HG03439 (cell line): ENCODE measurements around the gene MEGF6.

Experiments
- ATAC-seq: cut with Tn5 transposase; IDR thresholded peaks from one replicate; pipeline ENCODE4 v1.9.1; 2021; ENCODE audit warnings: mild to moderate bottlenecking, moderate library complexity; ENCODE audit not compliant: unreplicated experiment

Gene MEGF6

DNA sequence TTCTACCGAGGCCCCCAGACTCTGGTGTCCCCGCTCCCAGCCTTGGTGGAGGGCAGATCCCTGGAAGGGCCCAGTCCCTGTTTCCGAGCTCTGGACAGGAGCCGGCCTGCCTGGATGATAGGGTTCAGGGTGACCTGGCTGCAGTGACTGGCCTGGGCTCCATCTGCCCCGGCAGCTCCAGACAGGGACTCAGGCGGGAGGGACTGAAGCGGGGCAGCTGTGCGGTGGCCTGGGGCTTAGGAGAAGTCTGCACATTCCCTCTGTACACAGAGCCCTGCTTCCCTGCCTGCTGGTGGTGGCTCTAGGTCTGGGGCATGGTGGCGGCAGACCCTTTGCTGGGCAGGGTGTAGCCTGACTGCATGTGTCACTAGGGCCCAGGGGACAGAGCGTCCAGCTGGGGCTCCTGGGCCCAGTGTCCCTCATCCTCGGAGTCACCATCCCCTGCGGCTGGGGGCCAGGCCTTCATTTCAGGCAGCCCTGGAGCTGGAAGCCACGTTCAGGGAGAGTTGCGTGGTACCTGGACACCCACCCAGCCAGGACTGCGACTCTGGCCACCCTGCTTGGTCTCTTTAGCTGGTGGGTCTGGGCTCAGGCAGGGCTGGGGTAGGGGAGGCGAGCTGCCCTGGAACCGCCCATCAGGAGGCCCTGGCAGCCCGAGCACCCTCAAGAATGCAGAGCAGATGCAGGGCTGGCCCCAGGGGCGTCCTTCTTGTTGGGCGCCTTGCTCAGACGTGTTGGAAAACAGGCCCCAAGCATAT is 147.2 kb downstream of the MEGF6 start:
- ATAC-seq, result no peak

- no peak for ATAC-seq
Measured at GRCh38 chr1:3463408-3463863, 147.9 kb downstream of the MEGF6 start.

DNA sequence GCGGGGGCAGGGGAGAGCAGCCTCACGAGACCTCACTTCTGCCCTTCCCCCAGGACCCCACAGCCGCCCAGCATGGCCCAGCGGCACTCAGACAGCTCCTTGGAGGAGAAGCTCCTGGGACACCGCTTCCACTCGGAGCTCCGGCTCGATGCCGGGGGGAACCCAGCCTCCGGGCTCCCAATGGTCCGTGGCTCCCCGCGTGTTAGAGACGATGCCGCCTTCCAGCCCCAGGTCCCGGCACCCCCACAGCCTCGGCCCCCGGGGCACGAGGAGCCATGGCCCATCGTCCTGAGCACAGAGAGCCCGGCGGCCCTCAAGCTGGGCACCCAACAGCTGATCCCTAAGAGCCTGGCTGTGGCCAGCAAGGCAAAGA is 148.3 kb downstream of the MEGF6 start:
- no peak for ATAC-seq

GRCh38 chr1:3462356-3463012 is 148.8 kb downstream of the MEGF6 start:
- ATAC-seq, result no peak

GRCh38 chr1:3461934-3462275 is 149.4 kb downstream of the MEGF6 start:
- no peak for ATAC-seq

GRCh38 chr1:3461238-3461933 is 149.9 kb downstream of the MEGF6 start:
- ATAC-seq, result no peak

DNA sequence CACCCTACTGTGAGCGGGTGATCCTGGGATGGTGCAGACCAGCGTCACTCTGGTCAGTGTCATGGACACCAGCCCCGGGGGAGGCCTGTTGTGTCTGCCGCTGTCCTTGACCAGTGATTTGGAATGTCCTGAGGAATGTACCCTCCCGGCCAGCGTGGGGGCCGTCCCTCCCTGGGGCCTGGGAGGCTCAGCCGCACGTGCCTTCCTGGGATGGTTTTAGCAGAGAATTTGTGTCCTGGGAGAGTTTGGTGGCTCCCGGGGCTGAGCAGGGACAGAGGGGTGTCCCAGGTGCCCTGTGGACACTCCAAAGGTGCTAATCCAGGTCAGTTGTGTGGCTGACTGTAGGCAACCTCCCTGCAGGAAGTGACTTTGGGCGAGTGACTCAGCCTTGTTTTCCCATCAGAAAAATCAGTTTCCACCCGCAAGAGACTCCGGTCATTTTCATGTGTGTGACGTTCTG is 150.6 kb downstream of the MEGF6 start:
- ATAC-seq, result no peak

DNA sequence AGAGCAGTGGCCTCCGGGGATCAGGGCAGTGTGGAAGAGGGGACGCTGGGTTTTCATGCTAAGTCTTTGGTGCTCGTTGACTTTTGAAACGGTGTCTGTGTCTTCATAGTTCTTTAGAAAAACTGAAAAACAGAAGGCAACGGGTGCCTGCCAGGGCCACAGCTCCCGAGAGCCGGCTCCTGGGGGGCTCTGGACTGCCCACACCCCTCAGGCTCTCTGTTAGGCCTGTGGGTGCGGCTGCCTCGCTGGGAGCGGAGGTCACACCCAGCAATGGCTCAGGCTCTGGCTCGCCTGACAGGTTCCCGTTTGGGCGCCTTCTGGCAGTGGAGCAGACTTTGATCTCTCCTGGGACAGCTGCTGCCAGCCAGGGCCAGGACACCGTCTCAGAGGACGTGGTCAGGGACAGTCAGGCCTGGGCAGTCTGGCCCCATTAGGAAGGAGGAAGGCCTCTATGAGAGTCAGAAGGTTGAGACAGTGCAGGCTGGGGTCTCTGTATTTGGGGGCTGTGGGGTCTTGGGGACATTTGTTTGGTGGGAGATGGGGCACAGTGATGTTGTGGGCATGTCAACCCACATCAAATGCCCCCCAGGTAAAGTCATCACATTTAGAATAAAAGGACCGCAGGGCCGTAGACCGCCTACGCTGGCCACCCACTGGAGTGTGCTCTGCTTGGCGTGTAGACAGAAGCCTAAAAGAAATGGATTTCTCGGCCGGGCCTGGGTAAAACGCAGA is 151.2 kb downstream of the MEGF6 start:
- ATAC-seq, result no peak

DNA sequence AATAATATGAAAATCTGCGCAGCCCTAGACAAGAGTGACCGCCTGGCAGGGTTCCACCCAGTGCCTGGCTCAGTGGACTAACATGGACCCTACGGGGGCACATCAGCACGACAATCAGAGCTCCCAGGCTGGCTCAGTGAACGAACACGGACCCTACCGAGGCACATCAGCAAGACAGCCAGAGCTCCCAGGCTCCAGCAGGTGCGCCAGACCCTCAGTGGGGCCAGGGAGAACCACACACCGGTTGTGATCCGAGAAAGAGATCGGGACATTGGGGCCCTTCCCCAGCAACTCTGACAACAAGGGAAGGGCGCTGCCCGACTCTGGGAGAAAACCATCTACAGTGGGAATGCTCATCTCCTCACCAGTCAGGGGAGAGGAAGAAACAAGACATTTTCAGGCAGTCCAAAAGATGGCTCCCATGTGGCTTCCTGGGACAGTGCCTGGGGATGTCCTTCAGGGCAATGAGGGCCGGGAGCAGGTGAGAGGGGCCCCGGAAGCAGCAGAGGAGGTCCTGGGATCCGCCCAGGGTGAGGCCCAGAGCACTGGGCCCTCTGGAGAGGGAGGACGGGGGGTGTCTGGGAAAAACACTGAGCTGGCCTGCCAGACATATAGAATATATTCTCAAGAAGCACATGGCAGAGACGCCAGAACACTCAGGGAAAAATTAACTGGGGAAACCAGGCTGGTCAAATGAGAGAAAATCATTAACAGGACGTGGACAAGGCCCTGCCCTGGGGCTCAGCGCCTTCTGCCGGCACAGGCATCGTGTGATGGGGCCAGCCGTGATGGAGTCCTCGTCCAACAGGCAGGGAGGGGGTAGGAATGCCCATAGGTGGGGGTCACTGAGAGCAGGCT is 152.0 kb downstream of the MEGF6 start:
- ATAC-seq, result no peak

DNA sequence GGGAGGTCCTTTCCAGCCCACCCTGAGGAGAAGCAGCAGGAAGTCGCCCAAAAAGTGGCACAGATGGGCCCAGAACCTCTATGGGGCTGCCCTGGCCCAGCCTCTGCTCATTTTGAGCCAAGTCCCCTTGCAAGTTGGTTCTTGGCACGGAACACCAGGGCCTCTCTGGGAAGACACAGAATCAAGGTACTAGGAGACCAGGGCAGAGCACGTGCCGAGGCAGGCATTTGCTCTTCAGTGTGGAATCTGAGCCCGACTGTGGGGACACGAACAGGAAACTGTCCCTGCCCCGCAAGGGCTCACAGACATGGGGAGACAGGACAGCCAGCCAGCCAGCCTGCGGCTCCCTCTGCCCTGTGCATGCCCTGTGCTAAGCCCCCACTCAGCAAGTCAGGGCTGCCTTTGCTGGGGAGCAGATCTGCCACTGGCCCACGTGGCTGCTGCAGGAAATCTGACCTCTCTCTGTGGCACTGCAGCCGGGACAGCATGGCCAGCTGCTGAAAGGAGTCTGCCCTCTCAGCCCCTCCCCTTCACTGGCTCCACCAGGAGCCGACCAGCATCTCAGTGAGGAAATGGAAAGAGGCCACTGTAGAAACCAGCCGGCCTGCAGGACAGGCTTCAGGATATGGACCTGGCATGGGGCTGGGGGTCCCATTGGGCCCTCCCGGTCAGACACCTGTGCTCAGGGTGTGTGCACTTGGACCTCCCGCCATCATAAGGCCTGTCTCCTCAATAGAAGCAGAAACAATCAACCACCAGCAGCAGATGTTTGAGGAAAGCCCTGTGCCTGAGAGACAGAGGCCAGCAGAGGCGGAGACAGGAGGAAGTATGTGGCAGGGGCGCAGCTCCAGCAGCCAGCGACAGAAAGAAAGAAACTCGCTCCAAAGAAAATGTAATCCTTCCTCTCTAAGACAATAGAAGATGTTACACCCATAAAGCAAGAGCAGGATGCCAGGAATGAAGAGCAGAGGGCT is 153.1 kb downstream of the MEGF6 start:
- no peak for ATAC-seq

GRCh38 chr1:3456964-3457909 is 154.1 kb downstream of the MEGF6 start:
- ATAC-seq, result no peak

- no peak for ATAC-seq
Measured at GRCh38 chr1:3456449-3456963, 154.8 kb downstream of the MEGF6 start.

- no peak for ATAC-seq
Measured at GRCh38 chr1:3455670-3456448, 155.4 kb downstream of the MEGF6 start.

DNA sequence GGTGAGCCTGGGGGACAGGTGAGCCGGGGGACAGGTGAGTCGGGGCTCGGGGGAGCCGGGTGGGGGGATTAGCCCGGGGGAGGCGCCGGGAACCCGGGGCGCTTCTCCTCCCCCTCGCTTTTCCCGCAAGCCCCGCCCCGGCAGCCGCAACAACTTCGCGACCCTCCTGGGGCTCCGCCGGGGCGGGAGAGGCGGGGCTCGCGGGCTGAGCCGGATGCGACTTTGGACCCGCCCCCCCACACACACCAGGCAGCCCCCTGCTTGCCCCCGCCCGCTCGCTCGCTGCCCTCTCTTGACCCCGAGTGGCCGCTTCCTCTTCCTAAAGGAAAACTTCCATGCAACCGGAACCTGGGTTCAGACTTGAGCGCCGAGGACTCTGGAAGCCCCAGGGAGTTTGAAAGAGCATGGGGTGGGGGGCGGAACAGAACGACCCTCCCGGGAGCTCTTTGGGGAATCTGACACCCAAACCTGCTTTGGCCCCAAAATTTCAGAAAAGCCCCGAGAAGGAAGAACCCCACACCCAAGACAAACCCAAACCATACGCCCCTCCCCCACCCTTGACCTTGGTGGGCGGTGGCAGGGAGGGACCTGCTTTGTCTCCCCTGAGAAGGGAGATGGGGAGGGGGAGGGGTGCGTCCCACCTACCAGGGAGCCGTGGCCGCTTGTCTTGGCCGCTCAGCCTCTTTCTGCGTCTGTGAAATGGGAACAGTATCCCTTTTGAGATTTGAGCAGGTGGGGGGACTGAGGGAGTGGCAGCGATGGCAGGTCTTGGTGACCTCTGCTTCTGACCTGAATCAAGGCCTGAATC is 156.3 kb downstream of the MEGF6 start:
- no peak for ATAC-seq

GRCh38 chr1:3453891-3454810 is 157.2 kb downstream of the MEGF6 start, which contains the start of gene ARHGEF16:
Gene ARHGEF16 (plus strand): TSS chr1:3454665. CDS start chr1:3463085, 8,420 bp downstream.
- no peak for ATAC-seq
